Subcutaneous adipose tissue (tissue), 4 donors: ENCODE data around the gene SYNE1. TPM values are rescaled to one million over a fixed set of nuclear protein-coding genes. Genes with fewer than 3 reads are reported as not detected.

ENCODE experiments used
- total RNA-seq, 4 donors: library from RNA; depleted of rRNA; stranded (reverse); fragments of >200 nt; gene quantifications; one replicate each; pipeline ENCODE4 v1.1.0, GENCODE V29; 2016
- TF ChIP-seq, protein P1 (sequence below): fragments of 450-650 bp; IDR thresholded peaks from one replicate; pipeline ENCODE4 v1.5.1; 2016; ENCODE audit warnings: low read depth, mild to moderate bottlenecking, control low read depth, antibody characterized with exemption, moderate library complexity

The SYNE1 gene
- total RNA-seq, 4 donors from 2014 or later = 85.5 to 173 (median 111) TPM

GRCh38 chr6:152273638-152274037 lies 363.5 kb downstream of the SYNE1 start:
- TF ChIP-seq, protein P1, sequence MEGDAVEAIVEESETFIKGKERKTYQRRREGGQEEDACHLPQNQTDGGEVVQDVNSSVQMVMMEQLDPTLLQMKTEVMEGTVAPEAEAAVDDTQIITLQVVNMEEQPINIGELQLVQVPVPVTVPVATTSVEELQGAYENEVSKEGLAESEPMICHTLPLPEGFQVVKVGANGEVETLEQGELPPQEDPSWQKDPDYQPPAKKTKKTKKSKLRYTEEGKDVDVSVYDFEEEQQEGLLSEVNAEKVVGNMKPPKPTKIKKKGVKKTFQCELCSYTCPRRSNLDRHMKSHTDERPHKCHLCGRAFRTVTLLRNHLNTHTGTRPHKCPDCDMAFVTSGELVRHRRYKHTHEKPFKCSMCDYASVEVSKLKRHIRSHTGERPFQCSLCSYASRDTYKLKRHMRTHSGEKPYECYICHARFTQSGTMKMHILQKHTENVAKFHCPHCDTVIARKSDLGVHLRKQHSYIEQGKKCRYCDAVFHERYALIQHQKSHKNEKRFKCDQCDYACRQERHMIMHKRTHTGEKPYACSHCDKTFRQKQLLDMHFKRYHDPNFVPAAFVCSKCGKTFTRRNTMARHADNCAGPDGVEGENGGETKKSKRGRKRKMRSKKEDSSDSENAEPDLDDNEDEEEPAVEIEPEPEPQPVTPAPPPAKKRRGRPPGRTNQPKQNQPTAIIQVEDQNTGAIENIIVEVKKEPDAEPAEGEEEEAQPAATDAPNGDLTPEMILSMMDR = no peak

GRCh38 chr6:152273002-152273401 lies 364.2 kb downstream of the SYNE1 start:
- TF ChIP-seq, protein P1 = no peak

DNA sequence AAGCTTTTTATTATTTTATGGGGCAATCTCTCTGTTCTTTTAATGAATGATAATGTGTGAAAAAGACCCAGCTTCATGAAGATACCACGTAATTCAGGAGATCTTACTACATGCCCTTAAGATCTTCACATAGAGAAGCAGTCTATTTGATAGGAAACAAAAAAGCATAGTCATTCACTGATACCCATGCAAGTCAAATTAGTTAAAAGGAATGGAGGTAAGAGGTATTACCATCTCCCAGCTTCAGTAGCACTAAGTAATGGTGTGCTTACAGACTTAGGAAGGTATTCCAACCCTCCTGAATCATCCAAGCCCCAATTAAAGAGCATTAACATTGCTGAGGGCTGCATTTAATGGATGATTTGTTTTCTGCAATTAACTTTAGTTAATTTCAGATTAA lies 364.7 kb downstream of the SYNE1 start:
- TF ChIP-seq, protein P1 = no peak

DNA sequence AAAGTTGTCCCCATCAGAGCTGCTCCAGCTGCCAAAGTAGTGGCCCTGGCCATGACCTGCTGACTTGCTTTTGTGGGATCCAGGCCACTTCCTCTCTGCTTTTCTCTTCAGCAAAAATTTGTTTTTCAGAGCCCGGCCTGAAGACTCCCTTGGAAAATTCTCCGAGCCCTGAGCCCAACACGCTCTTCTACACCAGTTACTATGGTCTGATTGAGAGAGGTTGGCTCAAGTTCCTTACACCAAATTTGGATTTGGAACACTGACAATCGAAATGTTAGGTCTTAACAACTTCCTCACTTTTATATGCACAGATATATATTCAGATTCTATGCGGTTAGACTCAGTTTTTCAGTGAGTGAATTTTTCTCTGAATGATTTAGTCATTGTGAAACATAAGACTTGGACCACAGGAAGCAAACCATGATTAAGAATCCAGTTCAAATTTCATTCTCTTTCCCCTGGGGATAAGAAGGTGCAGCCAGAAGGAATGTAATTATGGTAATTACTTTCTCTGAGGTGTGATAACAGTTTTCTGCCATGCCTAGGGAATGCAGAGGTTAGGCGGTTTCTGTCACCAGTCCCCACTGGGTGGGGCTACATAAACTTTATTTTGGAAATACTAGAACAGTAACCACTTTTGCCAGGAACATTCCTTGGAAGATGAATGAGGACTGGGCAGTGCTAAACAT lies 365.2 kb downstream of the SYNE1 start:
- TF ChIP-seq, protein P1 = no peak

DNA sequence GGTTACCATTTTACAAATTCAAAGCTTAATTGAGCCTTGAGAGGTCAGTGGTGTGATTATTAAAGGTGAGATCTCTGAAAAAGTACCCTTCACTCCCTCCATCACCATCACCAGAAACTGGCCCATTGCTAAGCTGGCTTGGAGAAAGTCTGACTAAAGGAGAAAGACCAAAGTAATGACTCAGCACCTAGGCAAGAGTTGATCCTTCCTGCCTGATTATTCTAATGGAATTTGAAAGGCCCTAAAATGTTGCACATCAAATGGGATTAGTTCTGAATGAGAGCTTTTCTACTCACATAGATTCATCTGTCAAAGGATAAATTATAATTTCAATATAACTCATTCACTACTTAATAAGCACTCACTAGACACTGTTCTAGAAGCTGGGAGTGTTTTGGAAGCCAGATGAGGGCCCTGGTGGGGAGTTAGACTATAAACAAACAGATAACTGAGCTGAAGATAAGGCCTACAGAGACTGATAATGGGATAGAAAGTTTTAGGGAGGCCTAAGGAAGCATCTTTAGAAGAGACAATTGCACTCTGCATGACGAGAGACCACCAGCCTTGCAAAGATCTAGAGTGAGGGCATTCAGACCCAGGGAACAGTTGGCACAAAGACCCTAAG lies 366.7 kb downstream of the SYNE1 start:
- TF ChIP-seq, protein P1 = no peak

- TF ChIP-seq, protein P1 = no peak
Measured at GRCh38 chr6:152268846-152269442, 368.2 kb downstream of the SYNE1 start.
